Loucy (cell line): Measurements from ENCODE around the gene RALGPS1.
"Not testable (repeated sequence)": the region's sequence is repeated elsewhere in the genome, so short reads cannot be mapped to it uniquely, and the experiment has no call there.

Experiments used
- H2AFZ ChIP-seq: fragments of 200-600 bp; sonication (generic); 2 replicates; pipeline ENCODE4 v1.6.0; 2016; ENCODE audit warnings: antibody characterized with exemption, mild to moderate bottlenecking, low read length, moderate library complexity
- H3F3A ChIP-seq: fragments of 200-600 bp; 2 replicates; pipeline ENCODE4 v1.6.0; 2016; ENCODE audit warnings: antibody characterized with exemption, low read depth, mild to moderate bottlenecking
- H3K27me3 ChIP-seq: fragments of 200-600 bp; sonication (generic); 2 replicates; pipeline ENCODE4 v1.6.1; 2014; ENCODE audit warnings: low read length, mild to moderate bottlenecking; ENCODE audit not compliant: insufficient read depth, poor library complexity, severe bottlenecking
- H3K36me3 ChIP-seq: fragments of 200-600 bp; sonication (generic); 2 replicates; pipeline ENCODE4 v1.6.1; 2016; ENCODE audit warnings: low read length; ENCODE audit not compliant: insufficient read depth
- H3K4me1 ChIP-seq: fragments of 200-600 bp; sonication (generic); 2 replicates; pipeline ENCODE4 v1.5.1; 2014; ENCODE audit warnings: low read length, mild to moderate bottlenecking; ENCODE audit not compliant: insufficient read depth, poor library complexity, severe bottlenecking
- H3K4me2 ChIP-seq: fragments of 200-600 bp; sonication (generic); 2 replicates; pipeline ENCODE4 v1.6.0; 2014; ENCODE audit warnings: antibody characterized with exemption, low read length, low read depth, mild to moderate bottlenecking; ENCODE audit not compliant: poor library complexity, severe bottlenecking
- H3K4me3 ChIP-seq: fragments of 200-600 bp; sonication (generic); 2 replicates; pipeline ENCODE4 v1.5.1; 2014; ENCODE audit warnings: low read length, mild to moderate bottlenecking, mixed read lengths; ENCODE audit not compliant: poor library complexity, severe bottlenecking
- H3K79me2 ChIP-seq: fragments of 200-600 bp; sonication (generic); 2 replicates; pipeline ENCODE4 v1.6.1; 2014; ENCODE audit warnings: low read length; ENCODE audit not compliant: insufficient read depth
- H3K9ac ChIP-seq: fragments of 200-600 bp; sonication (generic); 2 replicates; pipeline ENCODE4 v1.6.0; 2014; ENCODE audit warnings: mild to moderate bottlenecking, low read depth, low read length, moderate library complexity; ENCODE audit not compliant: poor library complexity, severe bottlenecking
- H3K9me2 ChIP-seq: fragments of 200-600 bp; sonication (generic); replicated peaks from 2 replicates; pipeline ENCODE4 v1.6.1; 2016; ENCODE audit warnings: low read depth, low read length, mixed read lengths
- H3K9me3 ChIP-seq: fragments of 200-600 bp; sonication (generic); 2 replicates; pipeline ENCODE4 v1.6.1; 2014; ENCODE audit warnings: mild to moderate bottlenecking, antibody characterized with exemption, low read length, low read depth; ENCODE audit not compliant: insufficient read depth
- H4K20me1 ChIP-seq: fragments of 200-600 bp; sonication (generic); 2 replicates; pipeline ENCODE4 v1.6.0; 2014; ENCODE audit warnings: antibody characterized with exemption, low read length, mild to moderate bottlenecking; ENCODE audit not compliant: insufficient read depth, poor library complexity, severe bottlenecking
- CTCF ChIP-seq: fragments of 200-600 bp; sonication (generic); conservative IDR thresholded peaks from 2 replicates; pipeline ENCODE4 v1.5.1; 2014; ENCODE audit warnings: mild to moderate bottlenecking, antibody characterized with exemption, low read length
- EZH2phosphoT487 ChIP-seq: fragments of 200-600 bp; IDR thresholded peaks from 2 replicates; pipeline ENCODE4 v1.6.1; 2018; ENCODE audit warnings: antibody characterized with exemption, mild to moderate bottlenecking, moderate library complexity, borderline replicate concordance

The RALGPS1 gene

DNA sequence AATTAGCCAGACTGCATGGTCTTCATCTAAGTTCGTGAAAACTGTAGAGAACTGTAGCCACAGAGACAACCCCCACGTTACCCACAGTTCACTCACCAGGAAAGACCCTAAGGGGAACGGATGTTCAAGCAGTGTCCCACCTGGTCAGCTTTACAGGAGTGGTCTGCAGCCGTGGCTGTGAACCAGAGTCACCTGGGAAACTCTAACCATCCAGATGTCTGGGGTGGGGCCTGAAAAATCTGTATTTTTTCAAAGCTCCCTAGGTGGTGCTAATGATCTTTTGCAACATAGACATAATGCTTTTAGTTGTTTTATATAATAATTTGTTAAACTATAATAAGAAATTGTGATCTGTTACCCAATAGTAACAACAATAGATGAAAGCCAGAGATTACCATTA is 255.5 kb downstream of the RALGPS1 start:
- TF ChIP-seq EZH2phosphoT487 (no peak), CTCF (no peak)
- no peak overlapping the region for H2AFZ ChIP-seq
- H3K4me2 ChIP-seq = no peak overlapping the region
- H3K79me2 ChIP-seq = no peaks in the 10 kb centered on the region
- H3K36me3 ChIP-seq = no peaks in the 10 kb centered on the region
- H3K9ac ChIP-seq = no peak overlapping the region
- H3F3A ChIP-seq = no peaks in the 10 kb centered on the region
- no peaks in the 10 kb centered on the region for H3K9me2 ChIP-seq
- H3K4me3 ChIP-seq = no peak overlapping the region
- H3K4me1 ChIP-seq = peaks cover 7% of the 10 kb centered on the region
- no peaks in the 10 kb centered on the region for H3K27me3 ChIP-seq
- H3K9me3 ChIP-seq = no peaks in the 10 kb centered on the region
- H4K20me1 ChIP-seq = no peaks in the 10 kb centered on the region

- H3K4me3 ChIP-seq = no peak overlapping the region
- H3K79me2 ChIP-seq = no peaks in the 10 kb centered on the region
- no peaks in the 10 kb centered on the region for H4K20me1 ChIP-seq
- no peak overlapping the region for H3K4me2 ChIP-seq
- peaks cover 7% of the 10 kb centered on the region for H3K4me1 ChIP-seq
- H3F3A ChIP-seq = no peaks in the 10 kb centered on the region
- H3K36me3 ChIP-seq = no peaks in the 10 kb centered on the region
- no peaks in the 10 kb centered on the region for H3K9me2 ChIP-seq
- no peak overlapping the region for H2AFZ ChIP-seq
- no peak for TF ChIP-seq EZH2phosphoT487
- no peak for TF ChIP-seq CTCF
- H3K27me3 ChIP-seq = no peaks in the 10 kb centered on the region
- no peaks in the 10 kb centered on the region for H3K9me3 ChIP-seq
- no peak overlapping the region for H3K9ac ChIP-seq
Observed at GRCh38 chr9:127170652-127171051, 256.1 kb downstream of the RALGPS1 start.

DNA sequence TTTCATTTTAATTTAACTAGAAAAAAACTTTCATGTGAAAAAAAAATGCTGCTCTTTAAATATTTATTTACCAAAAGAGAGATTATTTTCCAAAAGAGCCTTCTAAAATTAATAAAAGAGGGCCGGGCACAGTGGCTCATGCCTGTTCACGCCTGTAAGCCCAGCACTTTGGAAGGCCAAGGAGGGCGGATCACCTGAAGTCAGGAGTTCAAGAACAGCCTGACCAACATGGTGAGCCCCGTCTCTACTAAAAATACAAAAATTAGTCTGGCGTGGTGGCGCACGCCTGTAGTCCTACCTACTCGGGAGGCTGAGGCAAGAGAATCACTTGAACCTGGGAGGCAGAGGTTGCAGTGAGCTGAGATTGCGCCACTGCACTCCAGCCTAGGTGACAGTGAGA is 256.8 kb downstream of the RALGPS1 start:
- H2AFZ ChIP-seq = not testable (repeated sequence)

GRCh38 chr9:127172066-127172707 is 257.6 kb downstream of the RALGPS1 start:
- H3K79me2 ChIP-seq = no peaks in the 10 kb centered on the region
- H3K4me1 ChIP-seq = peaks cover 8% of the 10 kb centered on the region
- no peaks in the 10 kb centered on the region for H3K9me2 ChIP-seq
- H3K9me3 ChIP-seq = no peaks in the 10 kb centered on the region
- H3K4me2 ChIP-seq = no peak overlapping the region
- TF ChIP-seq CTCF = no peak
- TF ChIP-seq EZH2phosphoT487 = no peak
- no peak overlapping the region for H3K4me3 ChIP-seq
- no peaks in the 10 kb centered on the region for H4K20me1 ChIP-seq
- no peaks in the 10 kb centered on the region for H3K27me3 ChIP-seq
- no peaks in the 10 kb centered on the region for H3F3A ChIP-seq
- H3K9ac ChIP-seq = no peak overlapping the region
- H3K36me3 ChIP-seq = no peaks in the 10 kb centered on the region
- H2AFZ ChIP-seq = no peak overlapping the region

More for the DNA sequence above, 256.8 kb downstream of the RALGPS1 start:
- not testable (repeated sequence) for H3K4me3 ChIP-seq, H3K9me2 ChIP-seq, H3K9ac ChIP-seq, H4K20me1 ChIP-seq, H3K4me2 ChIP-seq, H3F3A ChIP-seq, H3K4me1 ChIP-seq, H3K36me3 ChIP-seq, H3K79me2 ChIP-seq, H3K9me3 ChIP-seq, H3K27me3 ChIP-seq
